ENCODE data around the gene CZIB. TPM values are rescaled to one million over a fixed set of nuclear protein-coding genes. Genes with fewer than 3 reads are reported as not detected.

CZIB gene
- total and polyA plus RNA-seq, 2 of the 13 experiments (the other 11 are each of a cell fraction or from before 2014, with no cell fraction given), result 49.2 to 67.0 TPM

- TF ChIP-seq ZBTB7B (CRISPR knock-in tag; IDR thresholded peaks at IDR 0.05) (peak; percentile 66; the same call in 1 of the 2 replicates), CEBPZ (IDR thresholded peaks at IDR 0.05; ENCODE audit: low read length) (no peak), RXRB (CRISPR knock-in tag; IDR thresholded peaks at IDR 0.05; ENCODE audit: borderline replicate concordance) (peak; percentile 74; the same call in 1 of the 2 replicates), ATF1 (CRISPR knock-in tag; IDR thresholded peaks at IDR 0.05) (no peak), ZNF570 (CRISPR knock-in tag; IDR thresholded peaks at IDR 0.05; ENCODE audit: borderline replicate concordance) (no peak), MAZ (IDR thresholded peaks at IDR 0.05; ENCODE audit: borderline replicate concordance, low read depth, low read length) (no peak; the same call in 1 of the 2 replicates), MAZ (CRISPR knock-in tag; IDR thresholded peaks at IDR 0.05; ENCODE audit: low read depth) (peak; percentile 98), ZNF432 (CRISPR knock-in tag; IDR thresholded peaks at IDR 0.05; ENCODE audit: borderline replicate concordance) (no peak), AGO2 (optimal IDR thresholded peaks at IDR 0.05; ENCODE audit: low read depth, low read length) (peak; percentile 93), ZSCAN25 (CRISPR knock-in tag; IDR thresholded peaks at IDR 0.05) (no peak), RERE (CRISPR knock-in tag; IDR thresholded peaks at IDR 0.05; ENCODE audit: low read depth) (no peak), DRAP1 (CRISPR knock-in tag; IDR thresholded peaks at IDR 0.05) (peak; percentile 87), TMF1 (CRISPR knock-in tag; IDR thresholded peaks at IDR 0.05; ENCODE audit: low read depth) (peak; percentile 62; the same call in 1 of the 2 replicates), CBX5 (CRISPR knock-in tag; IDR thresholded peaks at IDR 0.05; ENCODE audit: borderline replicate concordance) (peak; percentile 87; the same call in 1 of the 2 replicates), ZNF225 (CRISPR knock-in tag; IDR thresholded peaks at IDR 0.05) (peak; percentile 93; the same call in 1 of the 2 replicates), POGK (CRISPR knock-in tag; conservative IDR thresholded peaks at IDR 0.05) (peak; percentile 96; the same call in 1 of the 2 replicates)
These were observed at the start of gene CZIB (continued) for GRCh38 chr1:53220171-53220961.

Data from HepG2 (cell line).